ENCODE results near the gene METTL1. TPM values are rescaled to one million over a fixed set of nuclear protein-coding genes. Genes with fewer than 3 reads are reported as not detected.

Gene METTL1
- total and polyA plus RNA-seq, 8 donors: 4.4 to 37.9 (median 15.4) TPM

- peaks cover 25 to 32% (median 30%) of the 10 kb centered on the region in 4 donors for H3K36me3 ChIP-seq
- TF ChIP-seq POLR2A (IDR thresholded peaks at IDR 0.05) (no peak), CTCF (IDR thresholded peaks at IDR 0.05) (no peak), EP300 (IDR thresholded peaks at IDR 0.05) (peak; percentile 66)
- peaks cover 11 to 36% (median 20%) of the 10 kb centered on the region in 4 donors for H3K4me1 ChIP-seq
- intact Hi-C loops (cut with DNase I; ENCODE audit: low total_unique reads): no loop called here
- H3K4me3 ChIP-seq: peak overlapping the region; percentile 63 to 86 (median 73)
- 7 to 14% (median 9%) methylated on average over 19 to 21 of the region's 21 CpGs for WGBS, 5 donors
- H3K27ac ChIP-seq: peak overlapping the region; percentile 87 to 97 (median 95)
- peak; percentile 73 to 92 for DNase-seq
- H3K9me3 ChIP-seq: no peaks in the 10 kb centered on the region
- H3K27me3 ChIP-seq: peaks cover 0 to 42% (median 13%) of the 10 kb centered on the region in 3 donors
These were observed 27.6 kb downstream of the METTL1 start for GRCh38 chr12:57744194-57744776.

- intact Hi-C loops (cut with DNase I; ENCODE audit: low total_unique reads): no loop called here
- TF ChIP-seq POLR2A (IDR thresholded peaks at IDR 0.05) (no peak), POLR2AphosphoS5 (IDR thresholded peaks at IDR 0.05) (no peak), CTCF (IDR thresholded peaks at IDR 0.05) (no peak), EP300 (IDR thresholded peaks at IDR 0.05) (no peak)
- Histone ChIP-seq H3K4me1 (peaks cover 16 to 41% (median 24%) of the 10 kb centered on the region in 4 donors), H3K27me3 (peaks cover 0 to 47% (median 18%) of the 10 kb centered on the region in 3 donors), H3K9me3 (no peaks in the 10 kb centered on the region), H3K36me3 (peaks cover 20 to 27% (median 25%) of the 10 kb centered on the region in 4 donors), H3K27ac (peak overlapping the region in 2 of 5 donors; percentile 95 to 97), H3K4me3 (no peak overlapping the region)
- no peak for DNase-seq
- 80 to 96% (median 91%) methylated on average over 2 of the region's 2 CpGs for WGBS, 5 donors
These were observed 28.1 kb downstream of the METTL1 start for GRCh38 chr12:57743769-57744168.

GRCh38 chr12:57741844-57742738 lies 29.8 kb downstream of the METTL1 start:
- DNase-seq: peak; percentile 50 to 67
- H3K36me3 ChIP-seq: peaks cover 4 to 10% (median 8%) of the 10 kb centered on the region in 4 donors
- TF ChIP-seq POLR2A (IDR thresholded peaks at IDR 0.05) (no peak), POLR2AphosphoS5 (IDR thresholded peaks at IDR 0.05) (no peak), CTCF (IDR thresholded peaks at IDR 0.05) (no peak), EP300 (IDR thresholded peaks at IDR 0.05) (no peak)
- H3K9me3 ChIP-seq: no peaks in the 10 kb centered on the region
- peaks cover 33 to 57% (median 41%) of the 10 kb centered on the region in 4 donors for H3K4me1 ChIP-seq
- intact Hi-C loops (cut with DNase I; ENCODE audit: low total_unique reads): no loop called here
- H3K4me3 ChIP-seq: peak overlapping the region; percentile 11 to 41 (median 36)
- peak overlapping the region in 4 of 5 donors; percentile 10 to 71 (median 29) for H3K27ac ChIP-seq
- peaks cover 8 to 64% (median 35%) of the 10 kb centered on the region in 3 donors for H3K27me3 ChIP-seq
- WGBS, 5 donors: 39 to 57% (median 45%) methylated on average over 14 of the region's 14 CpGs

- peaks cover 15 to 71% (median 42%) of the 10 kb centered on the region in 3 donors for H3K27me3 ChIP-seq
- 56 to 81% (median 69%) methylated on average over 1 of the region's 1 CpG for WGBS, 5 donors
- DNase-seq: no peak
- peaks cover 36 to 64% (median 47%) of the 10 kb centered on the region in 4 donors for H3K4me1 ChIP-seq
- intact Hi-C loops (cut with DNase I; ENCODE audit: low total_unique reads): no loop called here
- H3K27ac ChIP-seq: peak overlapping the region in 4 of 5 donors; percentile 0 to 71 (median 29)
- no peaks in the 10 kb centered on the region for H3K9me3 ChIP-seq
- no peak for TF ChIP-seq CTCF (IDR thresholded peaks at IDR 0.05)
- TF ChIP-seq EP300 (IDR thresholded peaks at IDR 0.05): no peak
- TF ChIP-seq POLR2A (IDR thresholded peaks at IDR 0.05): no peak
- no peak for TF ChIP-seq POLR2AphosphoS5 (IDR thresholded peaks at IDR 0.05)
- peak overlapping the region; percentile 11 to 41 (median 36) for H3K4me3 ChIP-seq
- H3K36me3 ChIP-seq: peaks cover 0 to 3% (median 1%) of the 10 kb centered on the region in 4 donors
These were observed 30.5 kb downstream of the METTL1 start for GRCh38 chr12:57741413-57741789.
